Measurements from ENCODE around the gene SERINC5.
"Not testable (repeated sequence)": the region's sequence is repeated elsewhere in the genome, so short reads cannot be mapped to it uniquely, and the experiment has no call there.

Gene SERINC5

DNA sequence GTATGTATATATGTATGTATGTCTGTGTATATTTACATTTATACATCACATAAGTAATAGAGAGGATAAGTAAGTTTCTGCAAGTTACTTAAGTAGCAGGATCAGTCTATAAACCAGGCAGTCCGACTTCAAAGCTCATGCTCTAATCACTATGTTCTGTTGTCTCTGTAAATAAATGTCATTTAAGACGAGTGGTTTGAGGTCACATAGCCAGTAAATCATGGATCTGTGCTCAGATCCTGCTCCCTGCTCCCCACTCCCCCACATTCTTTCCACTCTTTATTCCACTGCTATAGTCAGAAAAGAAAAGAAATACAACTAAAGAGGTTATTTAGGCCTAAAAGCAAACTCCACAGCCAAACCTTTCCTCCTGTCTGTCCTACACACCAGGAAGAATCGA is 90.4 kb downstream of the SERINC5 start:
- peak; percentile 4 for DNase-seq

DNA sequence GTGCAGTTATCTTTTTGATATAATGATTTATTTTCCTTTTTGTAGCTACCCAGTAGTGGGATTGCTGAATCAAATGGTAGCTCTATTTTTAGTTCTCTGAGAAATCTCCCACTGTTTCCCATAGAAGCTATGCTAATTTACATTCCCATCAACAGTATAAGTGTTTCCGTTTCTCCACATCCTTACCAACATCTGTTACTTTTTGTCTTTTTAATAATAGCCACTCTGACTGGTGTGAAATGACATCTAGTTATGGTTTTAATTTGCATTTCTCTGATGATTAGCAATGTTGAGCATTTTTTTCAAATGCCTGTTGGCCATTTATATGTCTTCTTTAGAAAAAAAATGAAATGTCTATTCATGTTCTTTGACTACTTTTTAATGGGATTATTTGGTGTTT is 94.7 kb downstream of the SERINC5 start:
- DNase-seq = no peak

DNA sequence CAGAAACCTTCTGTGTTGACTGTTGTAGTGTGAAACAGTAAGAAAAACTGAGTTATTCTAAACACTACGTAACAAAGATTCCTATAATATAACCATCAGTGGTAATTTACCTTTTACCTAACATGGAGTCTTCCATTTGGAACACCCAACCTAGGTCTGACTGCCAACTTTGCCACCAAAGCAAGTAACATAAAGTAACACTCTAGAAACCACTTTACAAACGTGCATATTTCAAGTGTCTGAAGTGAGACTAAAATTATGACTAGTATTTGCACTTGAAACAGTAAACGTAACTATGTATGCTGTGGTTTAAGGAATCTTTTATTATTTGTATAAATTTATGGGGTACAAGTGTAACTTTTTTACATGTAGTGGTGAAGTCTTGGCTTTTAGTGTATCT is 95.6 kb downstream of the SERINC5 start:
- DNase-seq = no peak

DNA sequence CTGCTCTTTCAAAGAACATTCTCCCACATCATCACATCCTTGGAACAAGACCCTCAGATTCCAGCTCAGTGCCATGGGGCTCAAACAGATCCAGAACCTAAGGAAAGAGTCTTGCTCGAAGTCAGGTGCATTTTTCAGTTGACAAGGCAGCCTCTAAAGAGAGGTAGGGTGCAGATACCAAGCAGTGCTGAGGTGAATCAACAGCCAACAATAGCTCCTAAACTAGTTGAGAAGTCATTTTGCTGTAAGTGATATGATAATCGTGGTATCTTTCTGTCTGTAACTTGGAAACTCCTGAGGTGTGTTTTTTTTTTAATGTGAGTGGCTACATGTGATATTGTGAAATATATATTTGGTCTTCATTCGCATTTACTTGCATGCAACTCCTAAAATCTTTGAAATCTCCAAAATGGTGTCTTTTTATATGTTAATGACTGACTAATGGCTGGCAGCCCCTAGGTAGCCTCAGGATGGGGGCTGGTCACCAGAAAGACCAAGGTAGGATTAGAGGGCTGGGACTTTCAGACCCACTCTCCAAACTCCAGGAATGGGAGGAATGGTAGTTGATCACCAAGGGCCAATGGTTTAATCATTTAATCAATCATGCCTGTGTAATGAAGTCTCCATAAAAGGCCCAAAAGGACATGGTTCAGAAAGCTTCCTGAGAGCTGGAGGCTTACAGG is 96.6 kb downstream of the SERINC5 start:
- DNase-seq = peak; percentile 44

DNA sequence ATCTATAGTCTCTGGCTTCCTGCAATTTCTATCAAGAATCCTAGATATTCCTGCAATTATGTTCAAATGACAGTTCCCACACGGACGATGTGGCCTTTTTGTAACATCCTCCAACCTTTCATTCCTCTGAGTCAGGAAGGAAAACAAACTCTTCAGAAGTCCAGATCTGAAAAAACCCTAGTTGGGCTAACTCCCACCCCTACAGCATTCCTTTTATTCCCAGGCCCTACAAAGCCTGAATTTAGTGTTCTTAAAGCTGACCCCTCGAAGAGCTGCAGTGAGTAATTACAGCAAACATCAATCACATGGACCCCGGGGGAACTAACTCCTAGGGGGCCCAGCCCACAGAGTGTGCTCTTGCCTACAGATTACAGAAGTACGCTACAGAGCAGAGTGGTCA is 99.7 kb downstream of the SERINC5 start:
- DNase-seq = peak; percentile 7

DNA sequence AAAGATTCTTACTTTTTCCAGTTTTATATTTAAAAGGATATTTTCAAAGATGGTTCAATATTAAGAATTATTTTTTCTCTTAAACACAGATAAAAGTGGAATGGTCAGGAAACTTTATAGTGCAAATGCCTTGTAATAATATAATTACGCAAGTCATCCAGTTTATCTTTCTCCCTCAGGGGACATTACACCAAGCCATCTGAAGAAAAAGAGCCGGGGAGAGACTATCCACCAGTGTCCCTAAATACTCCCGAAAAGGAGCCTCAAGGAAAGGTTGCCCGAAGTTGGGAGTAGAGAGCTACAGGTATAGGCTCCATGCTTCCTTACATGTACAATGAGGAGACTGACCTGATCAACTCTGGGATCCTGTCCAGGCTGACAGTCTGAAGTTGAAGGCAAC is 101.1 kb downstream of the SERINC5 start:
- no peak for DNase-seq

DNA sequence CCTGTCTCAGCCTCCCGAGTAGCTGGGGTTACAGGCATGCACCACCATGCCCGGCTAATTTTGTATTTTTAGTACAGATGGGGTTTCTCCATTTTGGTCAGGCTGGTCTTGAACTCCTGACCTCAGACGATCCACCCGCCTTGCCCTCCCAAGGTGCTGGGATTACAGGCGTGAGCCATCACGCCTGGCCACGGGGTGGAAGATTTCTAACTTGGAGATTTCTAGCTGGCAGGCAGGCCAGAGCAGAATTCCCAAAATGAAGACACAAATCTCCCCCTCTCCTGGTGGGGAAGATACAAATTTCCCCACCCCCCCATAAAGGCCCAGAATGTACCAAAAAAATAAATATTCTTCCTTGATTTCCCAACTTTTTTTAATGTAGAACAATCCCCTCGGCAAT is 101.6 kb downstream of the SERINC5 start:
- DNase-seq = peak; percentile 13

DNA sequence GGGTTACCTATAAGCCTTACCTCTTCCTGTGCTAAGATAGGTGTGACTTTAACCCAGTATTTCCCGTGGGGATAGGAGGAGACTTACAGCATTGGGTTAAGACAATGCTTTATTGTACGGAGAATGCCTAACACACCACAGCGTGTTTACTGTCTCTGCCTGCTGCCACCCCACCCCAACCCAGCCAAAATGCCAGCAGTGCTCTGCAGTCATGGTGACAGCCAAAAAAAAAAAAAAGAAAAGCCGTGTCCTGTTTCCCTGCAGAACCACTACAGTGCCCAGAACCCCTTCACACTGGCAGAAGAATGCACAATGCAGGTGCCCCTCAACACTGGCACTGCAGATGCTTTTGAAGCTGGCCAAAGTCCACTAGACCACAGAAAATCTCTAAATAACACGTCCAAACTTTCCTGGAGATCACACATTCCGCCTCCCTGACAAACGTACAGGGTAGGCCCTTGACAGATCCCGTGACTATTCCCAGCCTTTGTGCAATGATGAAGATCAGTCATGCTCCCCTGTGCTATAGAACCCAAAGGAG is 102.2 kb downstream of the SERINC5 start:
- peak; percentile 49 for DNase-seq

DNA sequence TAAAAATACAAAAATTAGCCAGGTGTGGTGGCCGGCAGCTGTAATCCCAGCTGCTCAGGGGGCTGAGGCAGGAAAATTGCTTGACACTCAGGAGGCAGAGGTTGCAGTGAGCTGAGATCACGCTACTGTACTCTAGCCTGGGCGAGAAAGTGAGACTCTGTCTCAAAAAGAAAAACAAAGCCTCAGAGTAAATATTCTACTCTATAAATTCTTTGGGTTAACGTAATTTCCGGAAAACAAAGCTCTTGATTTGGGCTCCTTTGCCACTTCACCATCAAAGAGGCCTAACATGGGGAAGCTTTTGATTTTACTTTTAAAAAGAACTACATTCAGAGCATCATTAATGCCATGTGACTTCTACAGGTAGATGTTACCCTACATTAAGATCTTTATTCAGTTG is 103.1 kb downstream of the SERINC5 start:
- DNase-seq = peak; percentile 47

DNA sequence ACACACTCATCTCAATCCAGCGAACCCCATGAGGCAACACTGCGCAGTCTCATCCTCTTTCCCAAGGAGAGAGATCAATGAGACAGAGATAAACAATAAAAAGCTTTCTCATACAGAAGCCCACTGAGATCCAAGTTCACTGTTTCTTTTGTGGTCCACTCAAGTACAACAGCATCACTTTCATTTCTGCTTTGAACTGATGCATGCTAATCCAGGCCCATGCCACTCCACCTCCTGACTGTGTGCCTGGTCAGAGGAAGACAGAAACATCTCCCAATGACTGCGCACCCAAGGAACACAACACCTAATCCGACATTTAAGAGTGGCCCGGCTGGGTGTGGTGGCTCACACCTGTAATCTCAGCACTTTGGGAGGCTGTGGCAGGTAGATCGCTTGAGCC is 104.0 kb downstream of the SERINC5 start:
- peak; percentile 53 for DNase-seq

DNA sequence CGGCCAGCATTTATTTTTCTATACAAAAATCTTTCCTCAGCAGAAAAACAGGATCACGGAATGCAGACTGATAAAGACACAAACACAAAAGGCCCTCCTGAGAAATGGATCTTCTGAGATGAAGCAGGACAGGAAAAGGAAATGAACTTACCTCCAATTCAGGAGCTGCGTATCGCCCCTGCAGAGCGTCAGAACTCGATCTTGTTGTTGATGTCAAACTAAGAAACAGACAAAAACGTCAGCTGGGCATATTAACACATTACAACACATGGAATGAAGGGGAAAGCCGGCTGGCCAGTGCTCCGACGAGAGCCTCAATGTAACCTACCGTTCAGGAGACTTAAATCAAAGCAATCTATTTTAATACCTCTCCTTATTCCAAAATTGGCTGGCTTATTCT is 105.1 kb downstream of the SERINC5 start:
- peak; percentile 53 for DNase-seq

DNA sequence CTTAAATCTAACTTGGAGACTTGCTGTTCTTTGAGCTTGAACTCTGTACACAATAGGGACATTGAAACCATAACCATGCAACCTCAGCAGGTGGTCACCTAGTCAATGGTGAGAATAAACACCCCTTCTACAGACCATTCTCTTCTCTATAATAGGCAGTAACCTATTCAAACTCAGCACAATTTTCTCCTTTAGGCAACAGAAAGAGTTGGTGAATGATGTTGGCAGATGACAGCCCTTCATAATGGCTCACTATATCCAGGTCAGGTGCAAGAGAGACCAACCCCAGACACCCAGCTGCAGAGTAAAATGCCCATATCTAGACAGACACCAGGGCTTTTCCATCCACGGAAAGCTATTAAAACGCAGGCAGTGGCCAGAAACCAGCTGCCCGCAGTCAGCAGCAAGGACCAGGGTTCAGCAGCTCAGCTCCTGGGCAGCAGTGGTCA is 106.7 kb downstream of the SERINC5 start:
- DNase-seq = peak; percentile 30

DNA sequence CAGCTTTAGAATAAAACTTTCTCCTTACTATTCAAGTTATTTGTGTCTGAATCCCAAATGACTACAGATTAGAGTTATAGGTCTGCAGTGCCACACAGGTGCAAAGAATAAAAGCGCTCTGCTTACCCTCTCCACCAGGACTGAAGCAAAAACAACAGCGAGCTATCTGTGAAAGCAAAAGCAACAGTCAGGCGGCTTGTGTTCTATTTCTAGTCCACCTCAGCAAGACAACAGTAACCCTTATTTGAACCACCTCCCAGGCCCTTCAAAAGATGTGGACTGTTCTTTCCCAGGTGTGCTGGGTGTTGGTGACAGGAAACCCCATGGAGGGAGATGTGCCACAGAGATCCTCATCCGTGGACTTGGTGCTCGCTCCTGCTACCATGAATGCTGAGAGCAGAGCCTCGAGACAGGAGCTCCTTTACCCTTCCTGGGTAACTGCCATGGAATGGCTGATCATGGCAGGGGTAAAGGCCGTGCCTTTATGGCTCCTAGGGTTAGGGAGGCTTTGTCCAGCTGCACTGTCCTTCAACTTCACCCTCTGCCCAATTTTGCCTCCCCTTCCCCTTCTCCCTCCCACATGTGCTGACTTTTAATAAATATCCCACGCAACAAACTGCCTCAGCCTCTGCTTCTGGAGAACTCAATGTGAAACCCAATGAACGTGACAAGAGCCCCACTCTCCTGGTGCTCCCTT is 108.6 kb downstream of the SERINC5 start:
- DNase-seq = peak; percentile 50

DNA sequence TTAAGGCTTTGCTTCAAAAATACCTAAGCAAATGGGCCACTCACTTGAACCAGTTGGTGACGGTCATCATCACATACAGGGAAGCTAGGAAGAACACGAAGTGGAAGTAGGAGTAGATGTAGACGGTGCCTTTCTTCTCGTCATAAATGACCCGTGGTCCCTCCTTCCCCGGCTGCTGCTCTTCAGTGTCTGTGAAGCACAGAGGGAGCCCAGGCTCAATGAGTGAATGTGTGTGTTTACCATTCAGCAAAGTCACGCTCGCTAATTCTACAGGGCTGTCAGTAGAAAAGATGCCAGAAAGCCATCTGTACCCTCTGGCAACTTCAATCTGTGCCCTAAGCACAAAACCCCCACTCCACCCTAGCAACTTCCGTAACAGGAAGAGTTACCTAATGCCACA is 109.8 kb downstream of the SERINC5 start:
- peak; percentile 37 for DNase-seq

DNA sequence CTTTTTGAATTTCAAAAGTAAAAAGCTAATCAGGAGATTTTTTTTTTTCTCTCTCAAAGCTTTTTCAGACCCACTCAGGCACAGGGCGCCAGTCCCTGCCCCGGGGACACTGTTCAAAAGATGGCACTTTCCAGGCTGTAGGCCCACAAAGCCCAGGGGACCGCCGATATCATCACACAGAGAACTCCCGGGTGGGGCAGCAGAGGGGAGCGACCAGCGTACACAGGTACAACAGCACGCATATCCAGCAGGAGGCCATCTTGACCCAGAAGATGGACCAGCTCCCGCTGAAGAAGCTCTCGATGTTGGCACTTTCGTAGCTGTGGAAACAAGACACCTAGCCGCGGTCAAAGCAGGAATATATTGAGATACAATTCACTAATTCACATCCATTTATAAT is 112.4 kb downstream of the SERINC5 start:
- DNase-seq = peak; percentile 42

DNA sequence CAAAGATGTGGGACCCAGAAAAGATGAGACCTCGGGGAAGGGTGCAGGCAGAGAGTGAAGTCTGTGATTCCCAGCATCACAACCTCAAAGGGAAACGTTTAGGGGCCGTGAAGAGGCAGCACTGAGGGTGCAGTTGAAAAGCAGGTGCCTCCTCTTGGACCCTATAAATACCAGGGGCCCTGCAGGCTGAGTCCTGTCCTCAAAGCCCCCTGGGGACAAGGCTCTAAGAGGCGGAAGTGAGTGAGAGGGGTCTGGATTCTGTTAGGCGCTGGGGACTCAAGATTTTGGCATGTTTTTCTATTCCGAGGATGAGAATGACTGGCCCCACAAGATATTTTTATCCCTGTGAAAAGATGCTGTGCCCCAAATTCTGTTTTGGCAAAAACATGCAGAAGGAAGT is 112.9 kb downstream of the SERINC5 start:
- DNase-seq = peak; percentile 30

DNA sequence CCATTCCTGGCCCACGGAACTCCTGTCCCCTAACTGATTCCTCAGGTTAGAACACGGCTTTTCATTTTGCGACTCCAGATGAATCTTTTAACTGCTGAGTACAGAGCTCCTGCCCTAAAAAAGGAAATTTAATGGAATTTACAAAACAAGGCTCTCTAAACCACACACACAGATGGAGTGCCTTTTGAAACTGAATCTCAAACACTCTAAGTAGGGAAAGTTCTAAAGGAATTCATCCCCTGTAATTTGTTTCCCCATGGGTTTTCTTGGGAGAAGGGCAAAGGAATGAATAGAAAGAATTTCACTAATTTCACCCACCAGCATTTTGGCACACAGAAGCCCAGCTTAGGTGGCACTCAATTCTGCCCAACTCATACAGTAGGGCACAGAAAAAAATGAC is 114.2 kb downstream of the SERINC5 start:
- no peak for DNase-seq

DNA sequence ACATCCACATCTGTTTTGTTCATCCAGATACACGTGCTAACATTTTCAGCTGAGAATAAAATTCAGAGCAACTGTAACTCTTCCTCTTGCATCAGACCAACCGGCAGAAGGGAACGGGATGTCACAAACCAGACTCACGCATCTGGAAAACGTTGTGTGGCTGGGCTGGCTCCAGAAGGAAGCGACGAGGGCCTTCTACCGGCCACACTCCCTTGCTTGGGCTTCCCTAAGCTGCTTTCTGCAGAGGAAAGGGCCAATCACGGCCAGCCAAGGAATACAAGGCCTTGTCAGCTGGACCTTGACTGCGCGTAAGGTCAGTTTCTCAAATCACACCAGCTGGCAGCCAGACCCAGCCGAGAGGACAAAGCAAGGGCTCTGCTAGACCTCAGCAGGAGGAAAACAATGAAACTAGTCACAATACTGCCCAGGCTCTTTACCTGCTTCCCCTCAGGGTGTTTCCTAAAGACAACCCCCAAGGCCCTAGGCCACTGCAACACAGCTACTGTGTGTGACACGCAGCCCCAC is 114.6 kb downstream of the SERINC5 start:
- peak; percentile 54 for DNase-seq

DNA sequence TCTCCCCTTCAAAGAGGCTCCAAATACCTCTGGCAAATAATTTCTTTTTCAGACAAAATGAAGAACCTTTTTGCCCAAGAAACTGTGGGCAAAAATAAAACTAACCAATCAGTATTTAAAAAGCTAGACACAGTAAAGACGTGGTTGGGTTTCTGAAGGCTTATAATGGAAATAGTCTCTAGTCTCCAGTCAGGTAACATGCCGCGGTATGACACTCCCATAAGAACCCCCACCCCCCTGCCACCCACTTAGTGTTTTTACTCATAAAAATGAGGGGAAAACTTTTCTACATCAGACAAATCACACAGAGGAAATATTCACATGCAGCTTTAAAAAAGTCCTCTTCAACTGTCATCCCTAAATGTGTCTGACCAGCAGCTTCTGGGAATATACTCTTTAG is 115.4 kb downstream of the SERINC5 start:
- peak; percentile 59 for DNase-seq

DNA sequence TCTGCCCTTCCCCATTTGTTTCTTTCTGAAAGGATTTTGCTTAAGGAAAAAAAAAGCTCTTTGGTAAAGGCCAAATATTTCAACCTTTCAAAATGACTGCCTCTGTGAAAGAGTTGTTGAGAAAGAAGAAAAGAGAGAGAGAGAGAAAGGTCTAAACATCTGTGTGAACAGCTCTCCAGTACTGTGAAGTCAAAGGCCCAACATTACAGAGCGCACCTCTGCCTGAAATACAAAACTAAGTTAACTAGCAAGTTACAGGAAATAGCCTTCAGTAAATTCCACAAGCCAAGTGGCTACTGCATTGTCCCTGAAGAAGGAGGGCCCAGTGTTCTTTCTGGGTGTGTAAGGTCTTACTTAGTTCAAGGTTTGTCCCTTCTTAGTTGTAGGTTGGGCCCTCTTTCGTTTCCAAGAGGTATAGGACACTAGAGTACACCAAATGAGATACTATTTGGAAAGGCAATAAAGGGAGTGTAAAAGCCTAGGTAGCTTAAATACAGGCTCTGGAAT is 116.3 kb downstream of the SERINC5 start:
- peak; percentile 50 for DNase-seq

DNA sequence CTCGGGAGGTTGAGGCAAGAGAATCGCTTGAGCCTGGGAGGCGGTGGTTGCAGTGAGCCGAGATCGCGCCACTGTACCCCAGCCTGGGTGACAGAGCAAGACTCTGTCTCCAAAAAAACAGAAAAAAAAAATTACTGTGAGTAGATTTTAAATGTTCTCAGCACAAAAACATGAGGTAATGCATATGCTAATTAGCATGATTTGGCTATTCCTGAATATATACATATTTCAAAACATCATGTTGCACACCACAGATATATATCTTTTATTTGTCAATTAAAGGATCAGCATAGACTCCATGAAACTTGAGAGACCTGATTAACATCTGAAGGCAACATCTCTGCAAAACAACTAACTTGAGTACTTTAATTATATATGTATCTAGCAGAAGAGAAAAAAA is 117.4 kb downstream of the SERINC5 start:
- no peak for DNase-seq

DNA sequence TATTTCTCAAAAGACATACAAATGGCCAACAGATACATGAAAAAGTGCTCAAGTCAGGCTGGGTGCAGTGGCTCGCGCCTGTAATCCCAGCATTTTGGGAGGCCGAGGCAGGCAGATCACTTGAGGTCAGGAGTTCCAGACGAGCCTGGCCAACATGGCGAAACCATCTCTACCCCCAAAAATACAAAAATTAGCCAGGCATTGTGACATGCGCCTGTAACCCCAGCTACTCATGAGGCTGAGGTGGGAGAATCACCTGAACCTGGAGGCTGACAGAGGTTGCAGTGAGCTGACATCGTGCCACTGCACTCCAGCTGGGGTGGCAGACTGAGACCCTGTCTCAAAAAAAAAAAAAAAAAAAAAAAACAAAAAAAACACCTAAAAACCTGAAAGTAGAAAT is 119.0 kb downstream of the SERINC5 start:
- not testable (repeated sequence) for DNase-seq

DNA sequence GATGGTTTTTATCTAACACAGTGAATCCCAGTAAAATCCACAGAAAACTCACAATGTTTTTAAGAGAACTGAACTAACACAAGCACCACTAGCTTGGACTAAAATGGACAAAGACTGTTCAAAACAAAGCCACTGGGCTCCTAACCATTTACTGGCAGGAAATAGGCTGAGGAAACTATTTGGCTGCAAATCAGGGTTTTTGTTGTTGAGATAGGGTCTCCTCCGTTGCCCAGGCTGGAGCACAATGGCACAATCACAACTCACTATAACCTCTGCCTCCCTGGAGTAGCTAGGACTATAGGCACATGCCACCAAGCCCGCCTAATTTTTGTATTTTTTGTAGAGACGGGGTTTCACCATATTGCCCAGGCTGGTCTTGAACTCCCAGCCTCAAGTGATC is 121.0 kb downstream of the SERINC5 start:
- no peak for DNase-seq

DNA sequence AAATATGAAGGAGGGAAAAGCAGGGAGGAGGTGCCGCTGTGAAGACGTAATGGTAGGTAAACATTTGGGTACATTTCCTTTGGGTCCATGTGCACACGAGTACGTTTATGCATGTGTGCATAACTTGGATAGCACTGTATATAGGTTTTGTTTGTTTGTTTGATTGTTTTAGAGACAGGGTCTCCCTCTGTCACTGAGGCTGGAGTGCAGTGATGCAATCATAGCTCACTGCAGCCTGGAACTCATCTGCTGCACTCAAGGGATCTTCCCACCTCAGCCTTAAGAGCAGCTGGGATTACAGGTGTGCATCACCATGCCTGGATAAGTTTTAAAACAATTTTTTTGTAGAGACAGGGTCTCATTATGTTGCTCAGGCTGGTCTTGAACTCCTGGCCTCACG is 126.7 kb downstream of the SERINC5 start:
- DNase-seq = no peak
